HUDEP-2 (cell line): Measurements from ENCODE around the gene PUS7.
"Not testable (repeated sequence)": the region's sequence is repeated elsewhere in the genome, so short reads cannot be mapped to it uniquely, and the experiment has no call there.

Experiments used
- DNase-seq, 76 experiments: peaks; one replicate each; lab custom pipeline; 2025; ENCODE audit not compliant: unreplicated experiment in 76 of 76; lab: John Stamatoyannopoulos, UW

Gene PUS7

GRCh38 chr7:105521717-105522463, at the start of gene PUS7:
PUS7 (minus strand) TSS chr7:105522271; CDS start chr7:105508512, 13,759 bp downstream.
- peak in 74 of 76 experiments; percentile 29 to 91 (median 79) for DNase-seq

- no peak for DNase-seq
These were observed 45.8 kb upstream of the PUS7 start for GRCh38 chr7:105567821-105568220.

GRCh38 chr7:105567024-105567423, 45.0 kb upstream of the PUS7 start:
- DNase-seq = no peak

GRCh38 chr7:105565190-105565589, 43.1 kb upstream of the PUS7 start:
- DNase-seq = no peak

GRCh38 chr7:105559926-105560325, 37.9 kb upstream of the PUS7 start:
- no peak for DNase-seq

GRCh38 chr7:105538339-105538738, 16.3 kb upstream of the PUS7 start:
- DNase-seq = peak in 1 of 76 experiments; percentile 3

GRCh38 chr7:105532709-105533460, 10.8 kb upstream of the PUS7 start:
- DNase-seq = peak in 2 of 76 experiments; percentile 7 to 23

GRCh38 chr7:105531792-105532671, 10.0 kb upstream of the PUS7 start, which contains the start of gene RINT1:
RINT1 (plus strand) TSS chr7:105532201; CDS start chr7:105532316, 115 bp downstream.
- DNase-seq = peak in 74 of 76 experiments; percentile 37 to 94 (median 85)

GRCh38 chr7:105530546-105530945, 8.5 kb upstream of the PUS7 start:
- DNase-seq = no peak

GRCh38 chr7:105530126-105530525, 8.1 kb upstream of the PUS7 start:
- DNase-seq = no peak

- not testable (repeated sequence) for DNase-seq
These were observed 5.7 kb upstream of the PUS7 start for GRCh38 chr7:105527737-105528136.

- DNase-seq = no peak
These were observed 2.8 kb upstream of the PUS7 start for GRCh38 chr7:105524840-105525239.

- not testable (repeated sequence) for DNase-seq
These were observed 2.4 kb upstream of the PUS7 start for GRCh38 chr7:105524423-105524822.

GRCh38 chr7:105521027-105521716, 899 bp downstream of the PUS7 start:
- DNase-seq = peak in 52 of 76 experiments; percentile 2 to 79 (median 35)

GRCh38 chr7:105520620-105521019, 1.5 kb downstream of the PUS7 start:
- not testable (repeated sequence) for DNase-seq

GRCh38 chr7:105519353-105519752, 2.7 kb downstream of the PUS7 start:
- DNase-seq = no peak

- DNase-seq = not testable (repeated sequence)
These were observed 6.5 kb downstream of the PUS7 start for GRCh38 chr7:105515610-105516009.

- DNase-seq = no peak
These were observed 9.0 kb downstream of the PUS7 start for GRCh38 chr7:105512926-105513526.

GRCh38 chr7:105512415-105512814, 9.7 kb downstream of the PUS7 start:
- no peak for DNase-seq

- no peak for DNase-seq
These were observed 19.9 kb downstream of the PUS7 start for GRCh38 chr7:105502173-105502572.
